ENCODE measurements around the gene AP3B1. TPM values are rescaled to one million over a fixed set of nuclear protein-coding genes. Genes with fewer than 3 reads are reported as not detected.

Gene AP3B1
- total and polyA plus RNA-seq, 12 donors, result 22.0 to 59.1 (median 34.3) TPM

DNA sequence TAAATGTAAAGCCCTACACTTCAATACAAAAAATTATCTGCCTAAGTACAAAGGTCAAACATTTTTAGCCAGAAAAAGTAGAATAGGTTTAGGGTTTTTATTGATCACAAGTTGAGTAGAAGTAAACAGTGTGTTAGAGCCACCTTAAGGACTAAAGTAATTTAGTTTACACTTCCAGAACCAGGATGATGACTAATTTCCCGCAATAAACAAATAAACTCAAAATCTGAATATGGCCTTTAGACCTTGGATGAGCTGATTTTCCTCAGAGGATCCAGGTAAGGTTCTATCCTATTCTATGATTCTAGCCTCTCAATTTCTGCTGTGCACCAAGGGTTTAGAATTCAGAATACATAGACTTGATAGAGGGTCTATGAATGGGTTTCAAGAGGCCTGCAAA, 338.9 kb downstream of the AP3B1 start:
- Histone ChIP-seq H3K4me3 (no peak overlapping the region), H3K27ac (no peak overlapping the region), H3K36me3 (replicated peaks in 1 of 2) (no peaks in the 10 kb centered on the region), H3K4me1 (replicated peaks in 1 of 2) (peaks cover 0 to 7% of the 10 kb centered on the region in 2 donors), H3K9me3 (replicated peaks in 1 of 3) (no peaks in the 10 kb centered on the region), H3K27me3 (peaks cover 28% of the 10 kb centered on the region)
- WGBS, 4 donors, result 0 to 57% (median 50%) methylated on average over 1 of the region's 1 CpG
- DNase-seq, result no peak
- intact Hi-C loops (cut with DNase I), result no loop called here
- TF ChIP-seq, protein P1, sequence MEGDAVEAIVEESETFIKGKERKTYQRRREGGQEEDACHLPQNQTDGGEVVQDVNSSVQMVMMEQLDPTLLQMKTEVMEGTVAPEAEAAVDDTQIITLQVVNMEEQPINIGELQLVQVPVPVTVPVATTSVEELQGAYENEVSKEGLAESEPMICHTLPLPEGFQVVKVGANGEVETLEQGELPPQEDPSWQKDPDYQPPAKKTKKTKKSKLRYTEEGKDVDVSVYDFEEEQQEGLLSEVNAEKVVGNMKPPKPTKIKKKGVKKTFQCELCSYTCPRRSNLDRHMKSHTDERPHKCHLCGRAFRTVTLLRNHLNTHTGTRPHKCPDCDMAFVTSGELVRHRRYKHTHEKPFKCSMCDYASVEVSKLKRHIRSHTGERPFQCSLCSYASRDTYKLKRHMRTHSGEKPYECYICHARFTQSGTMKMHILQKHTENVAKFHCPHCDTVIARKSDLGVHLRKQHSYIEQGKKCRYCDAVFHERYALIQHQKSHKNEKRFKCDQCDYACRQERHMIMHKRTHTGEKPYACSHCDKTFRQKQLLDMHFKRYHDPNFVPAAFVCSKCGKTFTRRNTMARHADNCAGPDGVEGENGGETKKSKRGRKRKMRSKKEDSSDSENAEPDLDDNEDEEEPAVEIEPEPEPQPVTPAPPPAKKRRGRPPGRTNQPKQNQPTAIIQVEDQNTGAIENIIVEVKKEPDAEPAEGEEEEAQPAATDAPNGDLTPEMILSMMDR (IDR thresholded peaks at IDR 0.05), result no peak
- no peak for TF ChIP-seq POLR2A (IDR thresholded peaks at IDR 0.05)

DNA sequence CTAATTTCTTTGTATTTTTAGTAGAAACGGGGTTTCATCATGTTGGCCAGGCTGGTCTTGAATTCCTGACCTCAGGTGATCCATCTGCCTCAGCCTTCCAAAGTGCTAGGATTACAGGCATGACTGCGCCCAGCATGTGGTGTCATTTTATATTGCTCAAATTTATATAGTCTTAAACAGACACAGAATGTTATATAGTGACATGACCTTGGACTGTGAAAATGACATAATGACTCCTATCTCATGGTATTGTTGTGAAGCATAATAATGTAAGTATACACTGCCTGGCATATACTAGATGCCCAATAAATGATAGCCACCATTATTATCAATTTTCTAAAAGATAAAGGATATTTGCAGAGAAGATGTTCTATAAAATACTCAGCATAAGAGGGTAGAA, 341.1 kb downstream of the AP3B1 start:
- Histone ChIP-seq H3K27ac (no peak overlapping the region), H3K36me3 (replicated peaks in 1 of 2) (no peaks in the 10 kb centered on the region), H3K9me3 (replicated peaks in 1 of 3) (no peaks in the 10 kb centered on the region), H3K27me3 (peaks cover 13% of the 10 kb centered on the region), H3K4me3 (no peak overlapping the region), H3K4me1 (replicated peaks in 1 of 2) (peaks cover 0 to 7% of the 10 kb centered on the region in 2 donors)
- intact Hi-C loops (cut with DNase I), result no loop called here
- DNase-seq, result no peak
- WGBS, 4 donors, result 68 to 71% (median 71%) methylated on average over 2 of the region's 2 CpGs
- TF ChIP-seq, protein P1 (IDR thresholded peaks at IDR 0.05), result no peak
- TF ChIP-seq POLR2A (IDR thresholded peaks at IDR 0.05), result no peak

DNA sequence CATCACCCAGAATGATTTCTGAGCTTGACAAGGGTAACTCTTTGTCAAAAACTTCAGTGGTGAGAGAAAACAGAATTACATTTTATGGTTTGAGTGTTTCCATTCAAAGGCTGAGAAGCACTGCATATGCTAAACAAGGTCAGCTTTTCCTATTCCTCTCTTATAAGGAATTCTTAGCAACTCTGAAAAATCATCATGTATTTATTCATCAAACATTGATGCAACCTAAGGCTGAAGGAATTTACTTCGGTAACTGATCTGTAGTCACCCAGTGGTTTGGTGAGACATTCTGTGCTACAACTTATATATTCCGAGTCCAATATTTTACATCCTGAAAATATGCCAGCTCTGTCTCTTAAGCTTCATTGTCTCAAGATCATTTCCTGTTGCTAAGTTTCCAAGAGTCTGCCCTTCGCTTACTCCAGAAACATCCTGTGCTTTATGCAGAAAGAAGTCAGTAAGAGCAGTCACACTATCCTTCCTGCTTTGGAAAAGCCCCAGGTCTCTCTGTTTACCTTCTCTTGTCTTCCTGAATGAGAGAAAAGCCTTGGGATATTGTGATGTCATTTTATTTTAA, 341.8 kb downstream of the AP3B1 start:
- Histone ChIP-seq H3K4me3 (no peak overlapping the region), H3K27ac (no peak overlapping the region), H3K36me3 (replicated peaks in 1 of 2) (no peaks in the 10 kb centered on the region), H3K4me1 (replicated peaks in 1 of 2) (peaks cover 0 to under 1% of the 10 kb centered on the region in 2 donors), H3K9me3 (replicated peaks in 1 of 3) (no peaks in the 10 kb centered on the region), H3K27me3 (peaks cover 6% of the 10 kb centered on the region)
- no peak for DNase-seq
- TF ChIP-seq POLR2A (IDR thresholded peaks at IDR 0.05), result no peak
- TF ChIP-seq, protein P1 (IDR thresholded peaks at IDR 0.05), result no peak
- intact Hi-C loops (cut with DNase I), result no loop called here
- 58 to 76% (median 68%) methylated on average over 3 of the region's 3 CpGs for WGBS, 4 donors

Small RNA genes lying within 50 kb of the gene (small RNA-seq; reads per million reads assigned to genes)
- gene RF00019 (0 reads per million in 2 donors), gene RNU6-183P (0 reads per million in 2 donors)

Other genes with a start within 250 kb of the AP3B1 start
- gene SCAMP1, start 65.9 kb upstream of the AP3B1 start, total RNA-seq, result 10 to 100 TPM; 19.1 to 40.2 (median 31.7) TPM
- 10 to 100 TPM in 1 of 3 donors, 1 to 10 TPM in 2; 5.6 to 21.8 (median 7.5) TPM for gene SCAMP1, start 65.9 kb upstream of the AP3B1 start, polyA plus RNA-seq